GM15510 (cell line): Measurements from ENCODE around the gene EHMT1.

Experiments used
- POLR2A ChIP-seq: IDR thresholded peaks from 3 replicates; pipeline ENCODE4 v1.6.1; 2011; ENCODE audit warnings: borderline replicate concordance; ENCODE audit not compliant: insufficient read length; ENCODE audit errors: extremely low read depth

EHMT1 gene

DNA sequence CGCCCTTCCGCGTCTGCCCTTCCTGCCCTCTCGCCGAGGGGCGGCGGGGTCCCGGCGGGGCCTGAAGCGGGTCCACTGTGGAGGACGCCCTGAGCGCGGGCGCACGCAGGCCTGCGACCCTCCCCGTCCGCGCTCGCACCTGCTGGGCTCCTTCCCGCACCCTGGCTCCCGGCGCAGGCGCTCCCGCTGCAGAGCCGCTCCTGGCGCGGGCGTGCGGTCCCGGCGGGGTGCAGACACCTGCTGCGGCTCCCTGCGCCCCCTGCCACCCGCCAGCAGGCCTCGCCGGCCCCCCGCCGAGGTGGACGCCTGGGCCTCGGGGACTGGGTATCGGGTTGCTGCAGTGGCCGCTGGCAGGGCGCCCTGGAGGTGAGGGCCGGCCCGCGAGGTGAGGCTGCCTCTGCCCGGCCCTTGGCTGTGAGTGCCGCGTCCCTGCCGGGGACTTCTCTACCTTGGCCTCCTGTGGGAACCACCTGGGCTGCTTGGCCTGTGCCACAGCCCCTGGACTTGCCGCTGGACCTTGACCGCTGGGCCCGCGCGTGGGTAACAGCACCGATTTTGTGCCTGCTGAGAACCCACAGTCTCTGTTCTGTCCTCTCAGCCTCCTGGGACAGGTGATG lies 12.7 kb upstream of the EHMT1 start:
- no peak for TF ChIP-seq POLR2A

DNA sequence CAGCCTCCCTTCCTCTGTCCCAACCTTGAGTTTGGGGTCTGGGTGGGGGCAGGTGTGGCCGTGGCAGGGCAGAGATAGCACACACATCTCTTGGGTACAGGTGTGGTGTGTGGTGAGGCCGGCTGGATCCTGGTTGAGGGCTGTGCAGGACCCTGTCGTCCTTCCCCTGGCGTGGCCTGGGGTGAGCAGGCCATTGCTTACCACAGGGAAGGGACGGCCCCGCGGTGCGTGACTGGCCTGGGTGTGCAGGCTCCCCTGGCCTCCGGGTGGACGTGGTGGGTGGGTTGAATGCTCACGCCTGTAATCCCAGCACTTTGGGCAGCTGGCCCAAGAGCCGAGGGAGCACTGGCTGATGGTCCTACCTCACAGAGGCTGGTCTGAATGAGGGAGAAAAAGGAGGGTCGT lies 12.1 kb upstream of the EHMT1 start:
- TF ChIP-seq POLR2A: no peak

DNA sequence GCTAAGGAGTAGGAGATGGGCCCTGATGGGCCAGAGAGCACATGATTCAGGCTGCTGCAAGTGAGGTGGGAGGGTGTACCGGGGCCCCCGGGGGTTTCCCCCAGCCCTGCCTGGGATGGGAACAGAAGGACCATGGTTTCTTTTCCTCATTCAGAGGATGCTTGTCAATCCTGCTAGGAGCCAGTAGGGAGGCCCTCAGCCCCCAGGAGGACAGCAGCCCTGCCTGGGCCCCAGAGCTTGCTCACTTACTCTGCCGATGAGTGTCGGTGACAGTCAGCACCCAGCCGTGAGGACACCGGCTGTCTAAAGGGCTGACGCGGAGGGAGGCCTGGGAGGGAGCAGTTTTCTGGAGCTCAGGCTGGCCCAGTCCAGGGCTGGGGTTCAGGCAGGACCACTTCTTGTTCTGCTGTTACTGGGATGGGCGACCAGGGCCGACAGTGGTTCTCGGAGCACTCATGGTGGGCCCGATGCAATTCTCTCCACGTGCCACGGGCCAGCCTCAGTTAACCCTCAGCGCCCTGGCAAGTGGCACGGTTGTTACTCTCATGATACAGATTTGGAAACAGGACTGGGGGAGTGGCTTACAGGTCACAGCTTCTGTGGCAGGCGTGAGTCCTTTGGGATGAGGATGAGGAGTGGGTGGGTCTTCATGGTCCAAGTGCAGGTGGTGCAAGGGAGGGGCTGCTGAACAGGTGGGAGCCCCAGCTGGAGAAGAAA lies 11.5 kb upstream of the EHMT1 start:
- no peak for TF ChIP-seq POLR2A

DNA sequence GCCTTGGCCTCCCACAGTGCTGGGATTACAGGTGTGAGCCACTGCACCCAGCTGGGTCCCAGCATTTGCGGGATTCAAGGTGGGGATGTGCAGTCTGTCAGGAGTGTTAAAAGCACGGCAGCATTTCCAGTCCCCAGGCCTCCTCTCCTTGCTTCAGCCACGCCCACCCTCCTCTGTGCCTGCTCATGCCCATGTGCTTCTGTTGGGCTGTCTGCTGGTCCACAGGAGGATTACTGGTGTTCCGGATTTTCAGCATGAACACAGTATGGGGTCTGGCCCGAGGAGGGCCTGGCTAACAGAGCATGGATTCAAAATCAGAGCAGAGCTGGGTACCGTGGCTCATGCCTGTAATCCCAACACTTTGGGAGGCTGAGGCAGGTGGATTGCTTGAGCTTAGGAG lies 7.9 kb upstream of the EHMT1 start:
- TF ChIP-seq POLR2A: no peak

DNA sequence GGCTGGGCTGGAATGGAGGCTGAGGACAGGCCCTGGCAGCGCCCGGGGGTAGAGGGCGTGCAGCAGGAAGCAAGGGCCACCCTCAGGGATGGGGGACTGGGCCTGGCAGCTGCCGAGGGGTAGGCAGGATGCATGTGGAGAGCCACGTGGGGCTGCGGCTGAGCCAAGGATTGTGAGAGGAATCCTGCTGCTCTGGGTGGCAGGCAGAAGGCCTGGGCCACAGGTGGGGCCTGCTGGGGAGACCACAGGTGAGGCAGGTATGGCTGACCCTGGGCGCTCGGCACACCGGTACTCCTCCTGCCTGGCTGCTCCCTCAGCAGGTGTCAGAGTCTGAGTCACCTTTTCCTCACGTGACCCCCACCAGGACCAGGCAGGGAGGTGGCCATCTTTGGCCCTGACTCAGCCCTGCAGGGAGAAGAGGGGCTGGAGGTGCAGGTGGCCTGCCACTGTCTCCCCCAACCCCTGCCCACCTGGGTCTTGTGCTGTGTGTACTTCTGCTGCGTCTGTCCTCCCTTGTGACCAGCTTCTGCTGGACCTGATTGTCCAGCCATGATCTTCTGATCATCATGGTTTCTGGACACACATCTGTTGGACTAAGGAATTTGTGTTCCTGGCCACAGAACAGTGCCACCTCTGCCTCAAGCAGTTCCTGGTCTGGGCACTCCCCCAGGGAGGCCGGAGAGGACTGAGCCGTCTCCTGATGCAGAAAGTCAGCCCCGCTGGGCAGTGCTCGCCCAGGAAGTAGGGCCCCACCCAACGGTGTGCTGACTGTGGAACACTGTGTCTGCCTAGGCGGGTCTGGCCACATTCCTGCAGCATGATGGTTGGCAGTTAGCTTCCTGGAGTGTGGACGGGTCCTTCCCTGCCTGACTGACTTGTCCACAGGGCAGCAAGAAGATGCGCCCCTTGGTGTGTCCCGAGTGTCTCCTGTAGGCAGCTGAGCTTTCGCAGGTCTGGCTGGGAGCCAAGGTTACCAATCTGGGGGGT lies 6.9 kb upstream of the EHMT1 start:
- TF ChIP-seq POLR2A: no peak

DNA sequence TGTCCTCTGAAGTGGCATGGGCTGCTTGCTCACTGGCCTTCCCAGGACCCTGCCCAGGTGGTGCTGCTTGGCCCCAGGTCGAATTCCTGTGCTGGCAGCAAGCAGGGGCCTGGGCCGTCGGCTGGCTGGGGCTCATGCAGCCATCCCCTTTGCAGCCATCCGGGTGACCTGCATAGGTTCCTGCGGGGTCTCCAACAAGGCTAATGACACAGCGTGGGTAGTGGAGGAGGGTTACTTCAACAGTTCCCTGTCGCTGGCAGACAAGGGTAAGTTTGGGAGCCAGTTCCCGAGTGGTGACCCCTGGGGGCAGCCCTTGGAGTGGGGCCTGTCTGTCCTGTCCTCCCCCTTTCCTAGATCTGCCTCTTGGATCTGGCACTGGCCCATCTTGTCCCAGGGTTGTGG lies 6.1 kb upstream of the EHMT1 start:
- TF ChIP-seq POLR2A: no peak

DNA sequence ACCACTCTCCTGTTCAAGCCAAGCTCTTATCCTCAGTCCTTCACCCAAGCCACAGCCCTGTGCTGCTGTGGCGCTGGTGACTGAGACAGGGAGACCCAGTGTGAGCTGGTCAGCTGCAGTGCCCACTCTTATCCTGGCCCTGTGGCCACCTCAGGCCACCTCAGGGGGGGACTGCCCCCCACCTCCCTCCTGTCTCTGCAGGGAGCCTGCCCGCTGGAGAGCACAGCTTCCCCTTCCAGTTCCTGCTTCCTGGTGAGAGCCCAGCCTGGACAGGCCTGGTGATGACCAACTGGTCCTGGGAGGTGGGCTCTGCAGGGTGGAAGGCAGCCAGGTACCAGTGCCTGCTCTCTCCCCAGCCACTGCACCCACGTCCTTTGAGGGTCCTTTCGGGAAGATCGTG lies 5.5 kb upstream of the EHMT1 start:
- no peak for TF ChIP-seq POLR2A

DNA sequence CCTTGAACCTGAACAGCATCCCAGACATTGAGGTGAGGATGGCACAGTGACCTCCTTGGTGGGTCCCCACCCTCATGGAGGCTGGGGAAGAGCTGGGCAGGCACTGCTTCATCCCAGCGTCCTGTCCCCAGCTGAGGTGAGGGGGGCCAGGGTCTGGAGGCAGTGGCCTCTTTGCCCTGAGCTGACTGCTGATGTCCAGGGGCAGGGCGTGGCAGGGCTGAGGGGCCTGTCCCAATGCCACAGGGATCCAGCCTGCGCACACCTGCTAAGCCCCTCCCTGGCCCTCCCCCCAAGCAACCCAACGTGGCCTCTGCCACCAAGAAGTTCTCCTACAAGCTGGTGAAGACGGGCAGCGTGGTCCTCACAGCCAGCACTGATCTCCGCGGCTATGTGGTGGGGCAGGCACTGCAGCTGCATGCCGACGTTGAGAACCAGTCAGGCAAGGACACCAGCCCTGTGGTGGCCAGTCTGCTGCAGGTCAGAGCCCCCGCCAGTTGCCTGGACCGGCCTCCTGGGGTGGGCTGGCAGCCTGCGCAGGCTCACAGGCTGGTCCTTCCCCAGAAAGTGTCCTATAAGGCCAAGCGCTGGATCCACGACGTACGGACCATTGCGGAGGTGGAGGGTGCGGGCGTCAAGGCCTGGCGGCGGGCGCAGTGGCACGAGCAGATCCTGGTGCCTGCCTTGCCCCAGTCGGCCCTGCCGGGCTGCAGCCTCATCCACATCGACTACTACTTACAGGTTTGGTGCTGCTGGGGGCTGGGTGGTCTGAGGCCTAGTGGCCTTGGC lies 4.9 kb upstream of the EHMT1 start:
- no peak for TF ChIP-seq POLR2A

DNA sequence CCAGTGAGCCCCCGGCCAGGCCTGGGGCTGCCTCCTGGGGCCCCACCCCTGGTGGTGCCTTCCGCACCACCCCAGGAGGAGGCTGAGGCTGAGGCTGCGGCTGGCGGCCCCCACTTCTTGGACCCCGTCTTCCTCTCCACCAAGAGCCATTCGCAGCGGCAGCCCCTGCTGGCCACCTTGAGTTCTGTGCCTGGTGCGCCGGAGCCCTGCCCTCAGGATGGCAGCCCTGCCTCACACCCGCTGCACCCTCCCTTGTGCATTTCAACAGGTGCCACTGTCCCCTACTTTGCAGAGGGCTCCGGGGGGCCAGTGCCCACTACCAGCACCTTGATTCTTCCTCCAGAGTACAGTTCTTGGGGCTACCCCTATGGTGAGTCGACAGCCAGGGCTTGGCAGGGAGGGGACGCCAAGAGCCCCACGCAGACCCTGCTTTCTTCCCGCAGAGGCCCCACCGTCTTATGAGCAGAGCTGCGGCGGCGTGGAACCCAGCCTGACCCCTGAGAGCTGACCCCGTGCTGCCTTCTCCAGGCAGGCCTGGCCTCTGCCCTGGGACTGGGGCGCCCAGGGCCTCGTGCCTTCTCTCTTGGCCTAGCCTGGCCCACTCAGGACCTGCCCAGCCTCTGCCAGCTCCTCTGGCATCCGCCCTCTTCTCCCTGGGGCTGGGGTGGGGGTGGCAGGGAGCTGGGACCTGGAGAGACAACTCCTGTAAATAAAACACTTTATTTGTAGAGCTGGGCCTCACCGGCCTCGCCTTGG lies 4.0 kb upstream of the EHMT1 start:
- TF ChIP-seq POLR2A: no peak

DNA sequence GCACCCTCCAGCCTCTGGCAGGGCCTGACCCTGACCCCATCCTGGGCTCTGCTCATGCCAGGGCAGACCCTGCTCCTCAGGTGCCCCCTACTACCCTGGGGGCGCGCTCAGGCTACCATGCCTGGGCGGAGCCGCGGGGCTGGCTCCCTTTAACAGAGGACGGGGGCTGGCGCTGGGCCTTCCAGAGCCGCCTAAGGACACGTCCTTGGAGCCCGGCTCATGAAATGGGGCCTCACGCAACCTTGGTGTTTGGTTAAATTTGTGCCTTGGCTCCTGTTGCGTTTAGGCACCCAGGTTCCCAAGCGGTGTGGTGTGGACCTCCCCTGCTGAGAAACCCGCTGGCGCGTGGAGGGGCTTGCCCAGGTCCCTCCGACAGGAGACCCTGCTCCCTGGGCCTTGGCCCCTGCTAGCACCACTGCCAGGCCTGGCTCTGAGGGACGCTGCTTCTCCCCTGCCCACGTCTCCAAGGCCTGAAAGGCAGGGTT lies 3.4 kb upstream of the EHMT1 start:
- TF ChIP-seq POLR2A: no peak

DNA sequence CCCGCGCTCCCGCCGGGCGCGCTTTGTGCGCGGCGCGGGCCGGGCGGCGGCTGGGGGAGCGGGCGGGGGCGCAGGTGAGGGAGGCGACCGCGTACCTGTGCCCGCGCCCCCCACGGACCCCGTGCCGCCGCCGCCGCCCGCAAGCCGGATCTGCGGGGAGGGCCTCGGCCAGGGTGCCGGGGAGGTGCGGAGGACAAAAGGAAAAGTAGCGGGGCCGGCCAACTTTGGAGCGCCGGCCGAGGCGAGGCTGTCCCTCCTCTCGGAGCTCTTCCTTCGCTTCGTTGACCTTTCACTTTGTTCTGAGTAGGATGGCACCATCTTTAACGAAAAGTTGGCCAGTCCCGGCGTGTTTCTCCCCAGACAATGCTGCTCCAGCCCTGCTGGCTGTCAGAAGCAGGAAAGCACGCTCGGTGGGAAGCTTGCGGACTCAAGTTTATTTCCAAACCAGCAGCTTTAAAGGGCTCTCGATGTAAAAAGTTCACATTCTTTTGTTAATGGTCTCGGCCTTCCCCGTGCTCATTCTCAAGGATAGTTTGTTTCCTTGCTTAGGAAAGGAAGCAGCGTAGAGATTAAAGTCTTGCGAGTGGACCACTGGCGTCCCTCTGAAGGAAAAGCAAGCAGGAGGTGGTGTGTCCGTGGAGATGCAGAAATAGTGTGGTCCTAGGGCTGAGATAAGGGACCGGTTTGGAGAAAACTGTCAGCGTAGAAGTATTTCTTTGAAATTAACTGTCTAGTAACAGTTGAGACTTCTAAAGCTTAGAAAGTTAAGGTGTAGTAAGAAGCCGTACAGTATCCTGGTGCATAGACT lies 639 bp downstream of the EHMT1 start:
- TF ChIP-seq POLR2A: no peak

DNA sequence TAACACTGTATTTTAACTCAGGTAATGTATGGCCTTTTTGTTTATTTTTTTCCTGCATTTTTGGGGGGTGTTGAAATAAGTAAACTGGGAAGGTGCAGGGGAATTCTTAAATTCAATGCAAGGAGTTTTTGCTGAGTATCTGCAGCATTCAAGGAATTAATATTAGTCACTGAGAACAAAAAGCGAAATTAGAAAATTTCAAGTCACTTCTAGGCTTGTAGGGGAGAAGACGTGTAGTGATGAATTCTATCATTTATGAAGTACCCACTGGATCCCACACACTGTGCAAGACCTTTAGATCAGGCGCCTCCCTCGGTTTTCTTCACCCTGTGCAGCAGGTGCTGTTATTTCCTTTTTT lies 1.2 kb downstream of the EHMT1 start:
- no peak for TF ChIP-seq POLR2A

DNA sequence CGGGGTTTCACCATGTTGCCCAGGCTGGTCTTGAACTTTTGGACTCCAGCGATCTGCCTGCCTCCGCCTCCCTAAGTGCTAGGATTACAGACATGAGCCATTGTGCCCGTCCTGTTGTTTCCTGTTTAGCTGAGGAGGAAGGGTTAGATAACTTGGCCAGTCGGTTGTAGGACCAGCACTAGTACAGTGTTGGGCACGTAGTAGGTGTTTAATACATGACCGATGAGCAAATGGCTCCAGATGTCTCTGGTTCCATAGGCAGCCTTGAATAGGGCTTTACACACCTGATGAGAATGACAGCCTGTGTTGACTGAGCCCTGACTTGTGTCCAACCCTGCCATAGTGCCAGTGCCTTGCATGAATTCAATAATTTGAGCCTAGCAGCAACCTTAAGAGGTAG lies 1.8 kb downstream of the EHMT1 start:
- TF ChIP-seq POLR2A: no peak

DNA sequence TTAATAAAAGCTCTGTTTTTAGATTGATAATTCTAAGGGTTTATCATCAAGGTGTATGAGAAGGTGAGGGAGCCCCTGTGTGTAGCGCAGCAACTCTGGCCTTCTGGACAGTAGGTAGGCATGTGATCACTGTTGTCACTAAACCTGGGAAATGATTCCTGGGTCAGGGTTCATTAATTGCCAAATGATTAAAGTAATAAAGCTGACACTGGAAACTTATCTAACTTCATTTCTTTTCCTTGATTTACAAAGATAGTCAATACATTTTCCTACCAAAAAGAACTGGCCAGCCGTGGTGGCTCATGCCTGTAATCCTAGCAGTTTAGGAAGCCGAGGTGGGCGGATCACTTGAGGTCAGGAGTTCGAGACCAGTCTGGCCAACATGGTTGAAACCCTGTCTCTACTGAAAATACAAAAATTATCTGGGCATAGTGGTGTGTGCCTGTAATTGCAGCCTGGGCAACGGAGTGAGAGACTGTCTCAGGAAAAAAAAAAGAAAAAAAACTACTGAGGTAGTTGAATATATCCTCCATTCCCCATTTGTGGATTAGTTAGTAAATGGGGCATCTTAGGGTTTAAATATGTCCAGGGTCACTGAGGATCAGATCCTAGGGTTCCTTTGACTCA lies 2.4 kb downstream of the EHMT1 start:
- no peak for TF ChIP-seq POLR2A
